DMS 273 treated with DMSO at 0.1 percent for 48 hours (cell line): ENCODE measurements around the gene RPUSD3.

Experiments
- DNase-seq: peaks from one replicate; lab custom pipeline; 2025; lab: John Stamatoyannopoulos, UW

RPUSD3 gene

DNA sequence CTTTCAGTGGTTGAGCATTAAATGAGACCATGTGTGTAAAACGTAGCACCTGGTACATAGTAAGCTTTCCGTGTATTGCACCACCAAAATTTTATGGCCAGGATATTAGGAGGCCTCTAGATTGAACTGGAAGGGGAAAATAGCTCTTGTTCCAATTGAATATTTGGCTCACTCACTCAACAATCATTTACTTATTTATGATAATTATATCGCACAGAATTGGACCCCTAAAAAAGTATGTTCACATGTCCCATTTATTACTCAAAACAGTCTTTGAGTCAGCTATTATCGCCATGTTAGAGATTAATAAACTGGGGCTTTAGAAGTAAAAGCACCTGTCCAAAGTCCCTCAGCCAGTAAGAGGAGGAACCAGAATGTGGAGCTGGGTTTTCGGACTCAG, 38.8 kb downstream of the RPUSD3 start:
- no peak for DNase-seq

DNA sequence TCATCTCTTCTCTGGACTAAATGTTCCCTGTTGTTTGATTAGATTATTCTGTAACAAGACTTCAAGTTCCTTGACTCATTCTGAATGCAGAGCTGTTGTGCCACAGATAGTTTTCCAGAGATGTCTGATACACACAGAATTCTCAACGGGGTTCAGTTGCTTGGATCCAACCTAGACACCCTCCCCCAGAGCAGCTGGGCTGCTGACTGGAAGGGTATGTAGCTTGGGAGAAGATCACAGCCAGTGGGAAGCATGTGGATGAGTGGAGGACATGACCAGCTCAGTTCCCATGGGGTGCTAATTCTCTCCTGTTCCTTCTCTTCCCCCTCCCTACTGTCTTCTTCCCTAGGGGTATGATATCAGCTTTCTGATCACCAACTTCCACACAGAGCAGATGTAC, 40.3 kb downstream of the RPUSD3 start:
- no peak for DNase-seq

DNA sequence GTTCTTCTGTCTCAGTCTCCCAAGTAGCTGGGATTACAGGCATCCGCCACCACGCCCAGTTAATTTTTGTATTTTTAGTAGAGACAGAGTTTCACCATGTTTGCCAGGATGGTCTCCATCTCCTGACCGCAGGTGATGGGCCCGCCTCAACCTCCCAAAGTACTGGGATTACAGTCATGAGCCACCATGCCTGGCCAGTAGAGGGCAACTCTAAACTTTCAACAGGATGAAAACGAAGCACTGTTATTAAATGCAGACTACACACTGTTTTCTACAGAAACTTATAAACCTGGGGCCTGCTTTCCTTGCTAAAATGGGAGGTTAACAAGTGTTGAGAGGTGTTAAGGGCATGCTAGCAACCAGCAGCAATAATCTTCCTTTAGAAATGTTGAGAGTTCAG, 43.3 kb downstream of the RPUSD3 start:
- no peak for DNase-seq

DNA sequence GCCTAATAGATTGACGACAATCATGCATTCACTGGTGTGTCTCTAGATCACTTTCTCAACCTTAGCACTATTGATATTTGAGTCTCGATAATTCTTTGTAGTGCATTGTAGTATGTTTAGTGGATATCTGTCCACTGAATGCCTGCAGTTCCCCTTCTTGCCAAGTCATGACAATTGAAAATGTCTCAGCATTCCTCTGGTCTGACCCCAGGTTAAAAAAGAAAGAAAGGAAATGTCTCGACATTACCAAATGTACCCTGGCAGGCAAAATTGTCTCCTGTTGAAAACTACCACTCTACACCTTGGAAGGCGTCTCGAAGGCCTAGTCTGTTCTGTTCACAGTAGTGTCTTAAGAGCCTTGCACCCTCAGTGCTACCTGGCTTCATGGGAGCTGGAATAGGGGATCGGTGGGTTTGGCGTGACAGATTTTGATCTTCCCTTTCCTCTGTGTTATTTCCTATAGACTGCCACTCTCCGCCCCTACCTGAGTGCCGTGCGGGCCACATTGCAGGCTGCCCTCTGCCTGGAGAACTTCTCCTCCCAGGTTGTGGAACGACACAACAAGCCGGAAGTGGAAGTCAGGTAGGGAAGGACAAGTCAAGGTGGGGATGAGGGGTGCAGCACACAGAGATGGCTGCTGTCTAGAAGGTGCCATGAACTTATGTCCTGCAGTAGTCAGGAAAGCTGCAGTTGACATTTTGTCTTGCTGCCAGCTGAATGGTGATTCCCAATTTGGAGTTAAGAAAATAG, 46.4 kb downstream of the RPUSD3 start:
- no peak for DNase-seq

DNA sequence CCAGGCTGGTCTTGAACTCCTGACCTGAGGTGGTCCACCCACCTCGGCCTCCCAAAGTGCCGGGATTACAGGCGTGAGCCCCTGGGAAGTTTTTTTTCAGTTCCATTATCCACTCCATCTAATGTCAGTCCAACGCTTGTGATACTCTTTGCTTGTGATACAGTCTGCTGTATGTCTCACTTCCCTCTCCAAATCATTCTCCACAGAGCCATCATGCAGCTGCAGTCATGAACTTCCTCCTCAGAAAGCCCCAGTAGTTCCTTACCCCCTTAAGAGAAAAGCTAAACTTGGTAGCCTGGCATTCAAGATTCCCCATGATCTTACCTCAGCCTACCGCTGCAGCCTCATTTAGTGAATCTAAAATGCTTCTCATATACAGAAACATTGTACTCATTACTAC, 48.6 kb downstream of the RPUSD3 start:
- no peak for DNase-seq

DNA sequence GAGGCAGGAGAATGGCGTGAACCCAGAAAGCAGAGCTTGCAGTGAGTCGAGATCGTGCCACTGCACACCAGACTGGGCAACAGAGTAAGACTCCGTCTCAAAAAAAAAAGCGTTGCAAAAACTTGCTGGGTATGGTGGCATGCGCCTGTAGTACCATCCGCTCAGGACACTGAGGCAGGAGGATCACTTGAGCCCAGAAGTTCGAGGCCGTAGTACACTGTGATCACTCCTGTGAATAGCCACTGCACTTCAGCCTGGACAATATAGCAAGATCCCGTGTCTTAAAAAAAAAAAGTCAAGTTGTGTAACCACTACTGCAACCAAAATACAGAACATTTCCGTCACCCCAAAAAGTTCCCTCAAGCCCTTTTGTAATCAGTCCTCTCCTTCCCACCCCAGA, 49.4 kb downstream of the RPUSD3 start:
- no peak for DNase-seq

DNA sequence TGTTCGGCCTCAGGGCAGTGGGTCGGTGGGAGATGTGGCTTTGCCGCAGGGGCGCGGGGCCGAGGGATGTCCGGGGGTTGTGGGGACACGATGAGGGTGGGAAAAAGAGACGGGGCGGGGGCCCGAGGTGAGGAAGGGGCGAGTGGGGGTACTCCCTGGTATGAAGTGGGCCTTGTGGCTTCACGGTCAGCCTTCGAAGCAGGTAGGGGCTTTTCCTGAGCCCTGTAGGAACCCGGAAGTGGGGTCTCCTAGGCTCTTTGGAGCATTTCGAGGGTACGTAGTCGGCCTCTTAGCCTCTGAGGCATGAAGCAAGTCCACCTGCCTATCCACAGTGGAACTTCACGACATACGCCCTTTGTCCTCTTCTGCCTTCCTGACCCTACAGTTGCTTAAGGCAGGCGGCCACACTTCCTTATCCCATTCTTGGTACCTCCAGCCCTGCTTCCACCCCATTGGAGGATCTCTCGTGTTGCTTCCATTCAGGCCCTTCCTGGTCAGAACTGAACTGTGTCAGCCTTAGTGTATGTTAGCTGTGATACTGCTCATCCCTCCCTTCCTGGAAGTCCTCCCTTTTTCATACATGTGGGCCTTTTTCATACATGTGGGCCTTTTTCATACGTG, 50.5 kb downstream of the RPUSD3 start:
- DNase-seq: no peak

DNA sequence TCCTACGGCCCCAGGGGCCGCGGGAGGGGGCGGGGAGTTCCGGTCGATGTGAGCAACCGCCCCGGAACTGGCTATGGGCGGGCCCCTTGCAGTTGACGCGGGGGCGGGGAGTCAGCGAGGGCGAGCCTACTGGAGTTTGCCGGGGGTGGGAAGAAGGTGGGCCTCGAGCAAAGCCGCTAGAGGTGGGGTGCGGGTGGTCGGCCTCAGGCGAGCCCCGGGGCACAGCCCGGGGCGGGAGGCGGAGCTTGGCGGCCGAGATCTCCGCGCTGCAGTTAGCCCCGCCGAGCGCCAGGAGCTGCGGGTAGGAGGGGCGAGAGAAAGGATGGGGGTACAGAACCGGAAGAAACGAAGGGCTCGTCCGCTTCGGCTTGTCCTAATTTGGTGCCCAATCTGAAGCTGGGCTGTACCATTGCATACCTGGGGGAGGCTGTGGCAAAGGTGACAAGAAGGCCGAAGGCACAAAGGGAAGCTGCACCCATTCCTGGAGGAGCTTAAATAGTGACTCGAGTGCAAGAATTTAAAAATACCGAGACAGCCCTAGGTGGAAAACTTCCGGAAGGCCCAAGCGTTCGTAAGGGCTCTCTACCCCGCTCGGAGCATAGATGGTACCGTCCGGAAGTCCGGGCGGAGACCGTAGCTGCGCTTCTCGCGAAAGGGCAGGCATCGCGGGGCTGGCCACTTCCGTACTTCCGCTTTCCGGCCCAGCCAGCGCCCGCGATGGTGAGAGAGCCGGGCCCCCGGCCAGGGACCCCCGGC, 51.2 kb downstream of the RPUSD3 start, which contains the start of the genes ARPC4 and TADA3:
Gene ARPC4 (plus strand): TSS at position 678 of the 756 bp plus-strand sequence. CDS start 40 bp downstream, at position 718.
Gene TADA3 (minus strand): TSS at position 69 of the 756 bp plus-strand sequence. CDS start 1,007 bp downstream, outside the sequence.
- peak; percentile 82 for DNase-seq

DNA sequence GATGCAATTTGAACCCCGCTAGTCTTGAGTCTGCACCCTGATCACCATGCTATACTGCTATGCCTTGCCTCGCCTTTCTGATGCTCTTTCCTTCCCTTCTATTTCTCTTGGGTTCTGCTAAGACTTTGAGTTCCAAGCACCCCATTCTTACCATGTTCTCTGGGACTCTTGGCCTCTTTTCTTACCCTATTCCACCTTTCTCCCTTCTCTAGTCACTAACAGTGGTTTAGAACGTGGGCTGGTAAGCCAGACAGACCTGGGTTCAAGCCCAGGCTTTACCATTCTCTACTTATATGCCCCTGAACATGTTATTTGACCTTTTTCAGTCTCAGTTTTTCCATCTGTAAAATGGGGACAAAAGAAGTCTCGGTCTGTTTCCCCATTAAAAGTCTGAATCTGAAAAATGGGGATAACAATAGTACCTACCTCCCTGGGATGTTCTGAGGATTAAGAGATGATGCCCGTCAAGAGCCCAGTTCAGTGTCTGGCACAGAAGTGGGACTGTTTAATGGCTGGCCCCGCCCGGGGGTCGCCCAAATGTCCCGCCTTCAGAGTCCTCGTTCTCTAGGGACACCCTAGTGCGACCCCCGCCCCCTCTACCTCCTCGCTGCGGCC, 51.9 kb downstream of the RPUSD3 start:
- no peak for DNase-seq

DNA sequence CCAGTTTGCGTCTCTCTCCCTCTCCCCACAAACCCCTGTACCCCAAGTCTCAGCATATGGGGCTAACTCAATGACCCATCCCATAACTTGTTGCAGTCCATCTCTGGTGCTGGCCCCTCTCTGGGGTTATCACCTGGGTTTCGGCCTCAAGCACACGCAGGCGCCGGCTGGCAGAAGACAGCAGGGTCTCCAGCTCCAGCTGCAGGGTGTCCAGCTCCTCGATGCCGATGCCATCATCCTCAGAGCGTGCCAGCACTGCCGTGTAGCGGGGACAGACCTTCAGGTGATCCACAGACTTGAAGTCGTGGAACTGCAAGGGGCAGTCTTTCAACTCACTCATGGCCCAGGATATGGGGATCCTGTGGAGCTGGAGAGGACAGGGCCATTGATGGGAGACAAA, 52.7 kb downstream of the RPUSD3 start:
- no peak for DNase-seq
